DMS53 treated with DMSO at 0.1 percent for 48 hours (cell line): ENCODE data around the gene AP5B1.
"Not testable (repeated sequence)": the region's sequence is repeated elsewhere in the genome, so short reads cannot be mapped to it uniquely, and the experiment has no call there.

Source experiments
- DNase-seq: peaks from one replicate; lab custom pipeline; 2025; ENCODE audit not compliant: unreplicated experiment; lab: John Stamatoyannopoulos, UW

The AP5B1 gene

GRCh38 chr11:65770951-65771567 lies 9.7 kb downstream of the AP5B1 start:
- DNase-seq = no peak

- DNase-seq = not testable (repeated sequence)
These were observed 13.0 kb downstream of the AP5B1 start for GRCh38 chr11:65767806-65768205.

DNA sequence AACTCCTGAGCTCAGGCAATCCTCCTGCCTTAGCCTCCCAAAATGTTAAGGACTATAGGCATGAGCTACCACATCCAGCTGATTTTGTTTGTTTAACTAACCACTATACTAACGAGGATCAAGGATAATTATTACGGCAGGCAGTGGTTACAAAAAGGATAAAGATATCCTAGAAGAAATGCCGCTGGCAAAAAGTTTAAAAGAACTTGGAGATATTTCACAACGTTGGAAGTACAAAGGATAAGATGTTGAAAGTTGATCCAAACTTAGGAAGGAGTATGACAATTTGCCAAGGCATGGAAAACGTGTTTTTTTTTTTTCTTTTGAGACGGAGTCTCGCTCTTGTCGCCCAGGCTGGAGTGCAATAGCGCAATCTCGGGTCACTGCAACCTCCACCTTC lies 13.4 kb downstream of the AP5B1 start:
- DNase-seq = no peak

DNA sequence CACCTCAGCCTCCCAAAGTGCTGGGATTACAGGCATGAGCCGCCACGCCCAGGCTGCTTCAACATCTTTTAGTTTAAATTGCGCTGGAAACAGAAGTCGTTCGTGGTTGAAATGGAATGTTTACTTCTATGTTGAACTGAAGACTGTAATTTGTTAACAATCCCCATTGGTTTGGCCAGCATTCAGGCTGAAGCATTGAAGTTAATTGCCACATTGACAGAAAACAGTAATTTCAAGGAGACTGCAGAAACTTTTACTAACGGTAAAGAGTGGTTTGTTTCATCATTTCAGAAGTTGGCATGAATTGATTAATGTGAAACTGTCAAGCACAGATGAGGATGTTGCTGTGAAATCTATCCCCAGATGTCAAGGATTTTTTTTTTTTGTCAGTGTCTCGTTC lies 14.2 kb downstream of the AP5B1 start:
- no peak for DNase-seq

DNA sequence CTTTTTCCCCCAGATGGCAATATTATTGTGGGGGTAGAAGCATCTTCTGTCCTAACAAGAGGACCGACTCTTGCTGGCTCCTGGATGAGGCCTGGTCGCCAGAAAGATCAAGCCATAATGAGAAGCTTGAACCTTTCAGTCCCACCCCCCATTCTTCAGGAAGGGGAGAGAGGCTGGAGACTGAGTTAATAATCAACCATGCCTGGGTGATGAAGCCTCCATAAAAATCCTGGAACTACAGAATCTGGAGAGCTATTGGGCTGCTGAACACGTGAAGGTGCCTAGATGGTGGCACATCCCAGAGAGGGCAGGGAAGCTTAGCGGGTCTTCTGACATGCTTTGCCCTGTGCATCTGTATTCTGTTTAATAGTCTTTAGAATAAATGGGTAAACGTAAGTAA lies 16.3 kb downstream of the AP5B1 start:
- DNase-seq = peak; percentile 56

- DNase-seq = not testable (repeated sequence)
These were observed 18.0 kb downstream of the AP5B1 start for GRCh38 chr11:65762816-65763215.

DNA sequence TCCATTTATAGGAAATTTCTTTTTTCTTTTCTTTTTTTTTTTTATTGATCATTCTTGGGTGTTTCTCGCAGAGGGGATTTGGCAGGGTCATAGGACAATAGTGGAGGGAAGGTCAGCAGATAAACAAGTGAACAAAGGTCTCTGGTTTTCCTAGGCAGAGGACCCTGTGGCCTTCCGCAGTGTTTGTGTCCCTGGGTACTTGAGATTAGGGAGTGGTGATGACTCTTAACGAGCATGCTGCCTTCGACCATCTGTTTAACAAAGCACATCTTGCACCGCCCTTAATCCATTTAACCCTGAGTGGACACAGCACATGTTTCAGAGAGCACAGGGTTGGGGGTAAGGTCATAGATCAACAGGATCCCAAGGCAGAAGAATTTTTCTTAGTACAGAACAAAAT lies 18.6 kb downstream of the AP5B1 start:
- not testable (repeated sequence) for DNase-seq

GRCh38 chr11:65745049-65745448 lies 35.7 kb downstream of the AP5B1 start:
- peak; percentile 41 for DNase-seq

- no peak for DNase-seq
These were observed 36.1 kb downstream of the AP5B1 start for GRCh38 chr11:65744699-65745042.

GRCh38 chr11:65744026-65744698 lies 36.6 kb downstream of the AP5B1 start:
- DNase-seq = peak; percentile 79

DNA sequence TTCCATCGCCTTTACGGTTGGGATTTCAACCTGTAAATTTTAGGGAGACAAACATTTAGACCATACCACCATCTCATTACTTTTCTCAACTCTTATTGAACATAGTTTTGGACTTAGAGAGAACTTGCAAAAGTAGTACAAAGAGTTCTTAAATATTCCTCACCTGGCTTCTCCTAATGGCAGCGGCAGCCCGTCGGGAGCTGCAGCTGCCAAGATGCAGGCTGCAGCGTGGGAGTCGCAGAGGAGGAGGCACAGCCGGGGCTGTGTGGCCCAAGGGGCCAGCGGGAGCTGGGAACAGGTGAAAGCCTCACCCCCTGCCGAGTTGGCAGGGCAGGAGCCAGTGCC lies 37.1 kb downstream of the AP5B1 start:
- DNase-seq = no peak

GRCh38 chr11:65742353-65742752 lies 38.4 kb downstream of the AP5B1 start:
- no peak for DNase-seq

- DNase-seq = no peak
These were observed 39.6 kb downstream of the AP5B1 start for GRCh38 chr11:65741185-65741584.

DNA sequence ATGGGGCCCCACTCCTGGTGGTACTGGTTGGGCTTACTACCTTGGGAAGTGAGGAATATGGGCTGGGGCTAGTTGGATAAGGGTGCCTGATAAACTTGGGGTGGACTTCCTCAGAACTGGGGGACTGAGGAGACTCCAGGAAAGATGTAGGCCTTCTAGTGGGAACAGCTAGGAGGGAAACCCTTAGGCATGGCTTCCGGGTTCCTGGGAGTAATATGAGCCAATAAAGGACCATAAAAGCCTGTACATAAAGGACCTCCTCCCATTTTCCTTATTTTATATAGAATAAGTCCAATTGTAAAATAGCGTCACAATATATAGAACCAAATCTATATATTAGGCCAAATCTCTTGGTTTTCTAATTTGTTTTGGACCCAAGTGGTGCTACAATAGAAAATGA lies 41.8 kb downstream of the AP5B1 start:
- DNase-seq = no peak

DNA sequence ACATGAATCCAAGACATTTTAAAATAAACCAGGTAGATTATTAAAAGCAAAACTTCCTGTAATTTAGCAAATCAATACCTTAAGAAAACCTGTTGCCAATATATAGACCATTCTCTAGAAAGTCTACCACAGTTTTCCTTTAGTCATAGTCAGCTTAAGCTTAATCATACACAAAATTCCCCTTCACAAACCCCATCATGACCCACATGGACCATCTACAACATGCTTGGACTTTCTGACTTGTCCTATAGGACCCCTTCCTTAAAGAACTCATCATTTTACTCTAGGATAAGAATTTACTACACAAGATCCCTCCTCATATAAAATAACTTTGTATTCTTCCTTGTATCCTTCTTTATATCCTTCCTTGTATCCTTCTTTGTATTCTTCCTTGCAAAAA lies 44.0 kb downstream of the AP5B1 start:
- DNase-seq = no peak

DNA sequence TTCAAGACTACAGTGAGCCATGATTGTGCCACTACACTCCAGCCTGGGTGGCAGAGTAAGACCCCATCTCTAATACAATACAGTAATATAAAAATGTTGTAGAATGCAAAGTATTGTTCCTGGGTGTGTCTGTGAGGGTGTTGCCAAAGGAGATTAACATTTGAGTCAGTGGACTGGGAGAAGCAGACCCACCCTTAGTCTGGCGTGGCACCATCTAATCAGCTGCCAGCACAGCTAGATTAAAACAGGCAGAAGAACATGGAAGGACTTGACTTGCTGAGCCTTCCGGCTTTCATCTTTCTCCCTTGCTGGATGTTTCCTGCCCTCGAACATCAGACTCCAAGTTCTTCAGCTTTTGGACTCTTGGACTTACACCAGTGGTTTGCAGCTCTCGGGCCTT lies 45.7 kb downstream of the AP5B1 start:
- DNase-seq = not testable (repeated sequence)

DNA sequence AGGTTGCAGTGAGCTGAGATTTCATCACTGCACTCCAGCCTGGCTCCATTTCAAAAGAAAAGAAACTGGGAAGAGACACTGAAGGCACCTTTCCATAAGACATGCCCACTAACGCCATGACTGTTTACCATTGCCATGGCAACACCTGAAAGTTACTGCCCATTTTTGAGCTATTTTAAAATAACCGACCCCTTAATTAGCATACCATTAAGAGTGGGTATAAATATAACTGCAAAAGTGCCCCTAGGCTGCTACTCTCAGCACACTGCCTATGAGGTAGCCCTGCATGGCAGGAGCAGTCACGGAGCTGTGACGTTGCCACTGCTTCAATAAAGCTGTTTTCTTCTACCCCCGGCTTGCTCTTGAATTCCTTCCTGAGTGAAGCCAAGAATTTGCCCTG lies 50.3 kb downstream of the AP5B1 start:
- no peak for DNase-seq

- DNase-seq = no peak
These were observed 52.9 kb downstream of the AP5B1 start for GRCh38 chr11:65727865-65728264.

GRCh38 chr11:65726660-65727059 lies 54.1 kb downstream of the AP5B1 start:
- no peak for DNase-seq
